Stimulated activated CD4-positive, alpha-beta T cell treated with anti-CD3 and anti-CD28 coated beads, Interleukin-15, amount 100 ng/mL, for 1 hour (primary cell): ENCODE measurements around the gene COL4A4.
"Not testable (repeated sequence)": the region's sequence is repeated elsewhere in the genome, so short reads cannot be mapped to it uniquely, and the experiment has no call there.

Experiments
- DNase-seq, 2 donors: peaks; one replicate each; pipeline ENCODE4 v3.0.0-alpha.2; 2020; ENCODE audit warnings: low read depth in 1 of 2, low spot score in 1 of 2

Gene COL4A4

DNA sequence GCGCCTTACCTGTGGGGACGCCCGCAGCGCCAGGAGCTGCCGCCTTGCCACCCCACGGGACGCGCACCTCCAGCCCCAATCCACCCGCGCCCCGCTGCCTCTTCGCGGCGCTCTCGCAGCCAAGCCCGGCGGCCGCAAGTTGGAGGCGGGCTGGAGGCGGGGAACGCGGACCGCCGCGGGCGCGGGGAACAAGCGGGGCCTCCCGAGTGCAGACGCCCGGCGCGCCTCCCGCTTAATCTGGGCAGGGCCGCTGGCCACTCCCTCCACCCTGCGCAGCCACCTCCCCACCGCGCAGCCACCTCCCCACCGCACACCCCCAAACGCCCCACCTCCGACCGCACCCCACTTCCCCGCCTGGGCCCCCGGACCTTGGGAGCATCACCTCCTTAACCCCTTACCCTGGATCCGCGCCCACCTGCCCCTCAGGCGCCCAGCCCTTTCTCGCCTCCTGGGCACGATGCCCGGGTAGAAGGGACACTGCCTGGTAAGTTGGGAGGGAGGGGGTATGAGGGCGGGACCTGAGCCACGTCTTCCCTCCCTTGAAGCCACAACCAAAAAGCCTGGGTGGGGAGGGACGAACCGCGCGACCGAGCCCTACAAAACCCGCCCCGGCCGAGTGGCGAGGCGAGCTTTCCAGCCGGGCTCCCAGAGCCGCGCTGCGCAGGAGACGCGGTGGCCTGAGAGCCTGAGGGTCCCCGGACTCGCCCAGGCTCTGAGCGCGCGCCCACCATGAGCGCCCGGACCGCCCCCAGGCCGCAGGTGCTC, at the start of gene COL4A4, which contains the start of gene COL4A3:
Gene COL4A4 (minus strand): TSS at position 208 of the 765 bp plus-strand sequence. CDS start 16,722 bp downstream, outside the sequence.
Gene COL4A3 (plus strand): TSS at position 627 of the 765 bp plus-strand sequence. CDS start 103 bp downstream, at position 730.
- no peak for DNase-seq

DNA sequence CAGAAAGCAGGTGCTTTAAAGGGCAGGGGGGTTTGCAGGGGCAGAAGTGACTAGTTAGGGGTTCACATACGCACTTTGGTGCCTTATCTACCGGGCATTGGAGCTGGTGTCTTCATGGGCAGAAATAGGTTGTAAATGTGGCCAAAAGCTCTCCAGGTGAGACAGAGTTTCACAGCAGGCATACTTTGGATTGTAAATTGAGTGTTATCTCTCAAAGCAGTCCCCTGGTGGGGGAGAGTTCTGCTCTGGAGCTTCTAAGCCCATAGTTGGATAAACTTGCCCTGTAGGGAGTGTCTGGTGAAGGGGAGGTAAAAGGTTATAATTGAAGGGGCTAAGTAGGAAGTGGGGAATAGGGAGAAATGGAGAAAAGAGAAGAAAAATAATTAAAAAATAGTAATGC, 43.6 kb upstream of the COL4A4 start:
- no peak for DNase-seq

DNA sequence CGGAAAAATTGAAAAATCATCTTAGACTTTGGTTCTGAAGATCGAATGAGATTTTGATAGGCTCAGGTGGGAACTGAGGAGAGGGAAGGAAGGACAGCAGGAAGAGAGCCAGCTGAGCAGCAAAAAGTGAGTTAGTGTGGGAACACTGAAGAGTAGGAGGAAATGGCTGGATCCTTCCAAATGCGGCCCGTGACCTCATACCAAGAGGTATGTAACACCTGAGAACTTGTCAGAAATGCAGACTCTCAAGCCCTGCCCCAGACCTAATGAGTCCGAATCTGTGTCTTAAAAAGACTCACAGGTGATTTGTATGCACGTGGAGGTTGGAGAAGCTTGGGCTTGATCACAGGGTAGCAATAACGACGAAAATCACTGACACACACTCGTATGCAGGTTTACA, 42.4 kb upstream of the COL4A4 start:
- DNase-seq, result no peak

DNA sequence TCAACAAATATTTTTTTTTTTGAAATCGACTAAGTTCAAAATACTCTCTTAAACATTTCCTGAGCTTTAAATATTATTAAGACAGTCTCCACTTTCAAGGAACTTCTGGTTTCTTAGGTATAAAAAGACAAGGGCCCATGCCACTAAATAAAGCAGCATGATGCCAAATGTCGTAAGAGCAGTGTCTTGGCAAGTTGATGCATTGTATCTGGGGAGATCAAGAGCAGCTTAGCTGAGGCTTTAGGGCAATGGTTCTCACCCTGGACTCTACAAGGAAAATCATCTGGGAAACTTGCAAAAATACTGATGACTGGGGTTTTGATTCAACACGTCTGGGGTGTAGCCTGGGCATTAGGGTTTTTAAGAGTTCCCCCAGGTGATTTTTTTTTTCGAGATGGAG, 41.7 kb upstream of the COL4A4 start:
- DNase-seq, result no peak

DNA sequence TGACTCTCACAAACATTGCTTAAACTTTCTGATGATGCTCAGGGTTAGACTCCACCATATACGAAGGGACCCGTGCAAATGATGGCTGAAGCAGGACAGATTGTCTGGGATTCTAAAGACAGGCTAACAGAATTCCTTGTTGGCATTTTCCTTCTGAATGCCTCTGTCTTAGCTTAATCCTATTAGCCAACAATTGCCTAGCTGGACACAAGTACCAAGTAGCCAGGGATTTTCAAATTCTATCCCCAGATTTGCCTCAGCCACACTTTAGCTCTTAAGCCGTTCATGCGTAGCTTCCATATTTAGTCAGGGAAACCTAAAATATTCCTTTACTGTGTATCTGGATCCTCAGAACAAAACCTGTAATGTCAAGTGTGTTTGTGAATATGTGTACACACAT, 40.4 kb upstream of the COL4A4 start:
- no peak for DNase-seq

DNA sequence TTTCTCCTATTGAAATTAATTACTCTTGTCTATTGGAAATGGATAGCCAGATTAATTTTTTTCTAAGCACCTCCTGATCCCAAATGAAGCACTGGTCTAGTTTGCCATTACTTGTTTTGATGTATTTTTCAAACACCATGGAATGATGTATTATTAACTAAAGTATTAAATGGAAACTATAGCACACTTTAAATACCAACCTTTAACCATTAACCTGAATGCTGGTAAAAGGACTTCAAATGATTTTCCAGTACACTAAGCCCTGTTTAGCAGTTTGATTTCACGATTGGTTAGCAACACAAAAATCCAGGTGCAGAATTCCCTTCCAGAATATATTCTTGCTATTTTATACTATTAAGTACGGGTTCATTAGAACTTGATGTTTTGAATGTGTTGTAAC, 37.8 kb upstream of the COL4A4 start:
- DNase-seq, result no peak

DNA sequence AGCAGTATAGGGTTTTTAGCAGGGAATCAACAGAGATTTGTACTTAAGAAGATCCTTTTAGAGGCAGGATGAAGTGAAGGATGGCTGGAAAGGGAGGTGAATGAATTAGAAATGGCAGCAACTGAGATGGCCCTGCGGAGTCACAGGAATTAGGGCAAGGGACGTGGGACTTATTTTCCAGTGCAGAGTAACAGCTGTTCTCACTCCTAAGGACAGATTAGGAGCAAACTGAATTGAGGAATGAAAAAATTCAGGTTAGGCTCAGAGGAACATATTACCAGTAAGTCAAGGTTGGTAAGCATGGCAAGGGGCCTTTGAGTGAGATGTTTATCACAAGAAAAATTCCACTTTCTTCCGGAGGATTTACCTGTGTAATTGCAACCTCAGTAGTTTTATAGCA, 34.9 kb upstream of the COL4A4 start:
- no peak for DNase-seq

DNA sequence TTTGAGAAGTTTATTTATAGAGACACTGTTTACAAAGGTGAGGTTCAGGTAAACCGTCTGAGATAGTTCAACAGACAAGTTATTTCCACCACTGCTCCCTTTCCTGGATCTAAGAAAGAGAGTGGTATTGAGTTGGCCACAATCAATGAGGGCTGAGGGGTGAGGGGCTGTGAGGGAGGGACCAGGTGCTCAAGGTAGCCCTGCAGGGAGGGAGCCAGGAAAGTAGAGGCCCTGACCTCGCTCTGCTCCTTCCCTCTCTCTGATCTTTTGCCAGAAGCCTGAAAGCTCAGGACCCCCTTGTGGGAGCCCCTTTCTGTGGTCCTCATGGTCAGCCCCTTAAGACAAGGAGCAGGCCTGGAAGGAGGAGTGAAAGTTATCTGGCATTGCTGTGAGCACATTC, 30.2 kb upstream of the COL4A4 start:
- no peak for DNase-seq

DNA sequence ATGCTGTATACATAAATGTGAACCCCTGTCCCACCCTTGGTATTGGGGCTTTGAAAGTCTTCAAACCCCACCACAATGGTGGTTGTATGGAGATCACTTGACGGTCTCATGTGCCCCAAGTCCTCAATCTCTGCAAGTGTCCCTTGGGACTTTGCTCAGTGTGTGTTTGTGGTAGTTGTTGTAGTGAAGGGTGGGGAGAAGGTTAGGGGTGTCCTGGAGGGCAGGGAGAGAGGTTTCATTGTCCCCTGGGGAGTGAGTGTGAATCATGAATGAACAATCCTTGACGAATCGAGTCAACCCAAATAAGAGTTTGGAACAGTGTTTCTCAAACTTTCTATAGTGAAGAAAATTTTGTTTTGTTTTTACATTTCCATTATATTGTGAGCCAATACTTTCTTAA, 28.5 kb upstream of the COL4A4 start:
- no peak for DNase-seq

DNA sequence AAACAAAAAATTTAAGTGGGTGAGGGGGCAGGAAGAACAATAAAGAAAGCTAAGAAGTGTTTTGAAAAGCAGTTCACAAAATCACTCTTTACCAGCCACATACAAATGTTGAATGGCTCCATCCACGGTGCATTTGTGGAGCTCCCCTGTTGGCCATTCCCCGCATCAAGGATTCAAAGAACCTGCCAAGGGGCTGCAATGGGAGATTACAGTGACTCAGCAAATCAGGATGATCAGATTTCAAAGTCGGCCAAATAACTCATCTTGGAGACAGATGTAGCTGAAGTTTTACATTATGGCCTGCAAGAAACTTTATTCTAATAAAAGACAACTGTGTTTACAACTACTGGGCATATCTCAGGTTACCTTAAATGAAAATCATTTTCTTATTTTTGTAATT, 27.4 kb upstream of the COL4A4 start:
- no peak for DNase-seq

DNA sequence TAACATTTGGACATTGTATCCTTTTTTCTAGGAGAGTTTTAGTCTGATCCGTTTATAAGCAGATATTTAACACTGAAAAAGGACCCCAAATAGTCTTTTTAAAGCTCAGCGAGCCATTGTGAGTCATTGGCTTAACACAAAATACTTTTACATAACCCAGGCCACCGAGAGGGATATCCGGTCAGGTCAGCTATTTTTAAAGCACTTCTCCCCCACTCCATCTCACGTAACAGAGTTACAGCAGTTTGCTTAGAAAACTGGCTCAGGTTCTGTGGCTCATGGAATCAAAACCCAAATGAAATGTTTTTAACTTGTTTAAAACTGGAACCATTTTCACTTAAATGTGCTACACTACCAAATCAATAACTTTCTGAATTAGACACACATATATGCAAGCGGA, 24.3 kb upstream of the COL4A4 start:
- DNase-seq, result no peak

DNA sequence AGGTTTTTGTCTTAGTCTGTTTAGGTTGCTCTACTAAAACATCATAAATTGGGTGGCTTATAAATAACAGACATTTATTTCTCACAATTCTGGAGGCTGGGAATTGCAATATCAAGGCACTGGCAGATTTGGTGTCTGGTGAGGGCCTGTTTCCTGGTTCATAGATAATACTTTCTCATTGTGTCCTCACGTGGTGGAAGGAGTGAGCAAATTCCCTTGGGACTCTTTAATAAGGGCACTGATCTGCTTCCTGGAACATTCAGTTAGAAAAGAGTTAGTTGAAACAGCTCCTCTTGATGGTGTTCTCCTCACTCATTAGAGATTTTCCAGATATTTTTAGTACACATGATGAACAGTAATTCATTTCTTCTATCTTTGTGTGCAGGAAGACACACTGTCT, 22.7 kb upstream of the COL4A4 start:
- DNase-seq, result no peak

DNA sequence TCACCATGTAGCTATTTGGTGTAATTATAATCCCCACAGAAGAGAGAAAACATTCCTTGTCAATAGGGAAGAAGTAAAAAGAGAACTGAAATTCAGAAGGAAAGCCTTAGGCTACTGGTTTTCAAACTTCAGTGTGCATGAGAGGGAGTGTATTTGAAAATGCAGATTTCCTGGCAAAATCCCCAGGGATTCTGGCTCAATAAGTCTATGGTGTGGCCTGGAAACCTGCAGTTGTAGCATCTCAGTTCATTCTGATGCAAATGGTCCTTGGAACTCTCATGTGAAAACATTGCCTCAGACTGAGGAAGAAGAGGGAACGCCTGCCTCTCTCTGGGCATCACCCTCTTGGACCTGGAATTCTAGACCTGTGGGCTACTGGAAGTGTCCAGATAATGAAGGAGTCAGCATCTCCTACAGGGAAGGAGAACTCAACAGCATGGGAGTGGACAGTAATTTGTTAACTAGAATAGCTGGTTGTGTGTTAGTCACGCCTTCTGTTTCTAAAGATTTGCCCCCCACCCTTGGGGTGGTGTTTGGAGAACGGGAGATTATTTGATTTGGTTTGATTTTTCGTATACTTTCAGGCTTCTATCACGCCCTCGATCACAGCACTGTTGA, 21.7 kb upstream of the COL4A4 start:
- no peak for DNase-seq

DNA sequence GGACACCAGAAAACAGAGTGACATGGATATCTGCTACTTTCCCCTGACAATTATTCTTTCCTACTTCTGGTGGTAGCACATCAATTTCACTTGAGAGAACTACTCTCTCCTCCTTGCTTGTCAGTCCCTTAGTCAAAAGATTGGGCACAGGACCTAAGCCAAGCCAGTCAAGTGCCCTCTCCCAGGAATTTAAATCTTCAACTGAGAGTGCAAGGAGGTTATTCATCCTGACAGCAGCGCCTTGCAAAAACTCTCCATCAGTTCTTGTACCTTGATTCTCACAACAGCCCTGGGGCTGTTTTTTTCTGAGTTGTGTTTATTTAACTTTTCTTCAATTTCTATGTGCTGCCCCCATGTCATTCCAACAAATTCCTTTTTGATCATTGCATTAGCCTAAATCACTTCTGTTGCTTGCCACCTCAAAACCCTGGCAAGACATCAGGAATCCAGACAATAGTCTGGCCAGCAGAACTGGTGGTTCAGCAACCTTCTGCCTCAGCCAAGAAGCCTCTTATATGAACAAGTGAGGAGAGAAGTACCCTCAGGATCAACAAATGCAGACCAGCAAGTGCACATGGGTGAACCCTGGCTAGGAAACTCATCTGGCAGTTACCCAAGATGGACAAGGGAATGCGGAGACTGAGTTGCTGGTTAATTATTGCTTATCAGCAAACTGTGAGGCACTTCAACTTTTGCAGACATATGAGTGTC, 19.8 kb upstream of the COL4A4 start:
- no peak for DNase-seq

DNA sequence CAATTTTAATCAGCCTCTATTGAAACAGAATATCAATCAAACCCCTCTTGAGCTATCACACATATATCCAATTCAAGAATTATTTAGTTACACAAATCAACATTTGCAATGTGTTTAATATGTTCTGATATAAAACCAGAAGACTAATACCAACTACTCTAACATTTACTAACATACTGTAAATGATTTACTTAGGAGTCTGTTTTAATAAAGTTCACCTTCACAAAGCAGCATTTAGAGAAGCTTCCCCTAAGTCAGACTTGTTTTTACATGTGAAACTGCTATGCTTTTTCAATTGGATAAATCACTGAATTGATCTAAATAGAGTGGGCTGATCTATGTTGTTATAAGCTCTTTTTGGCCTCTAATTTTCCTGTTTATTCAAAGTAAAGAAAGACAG, 18.8 kb upstream of the COL4A4 start:
- DNase-seq, result no peak

DNA sequence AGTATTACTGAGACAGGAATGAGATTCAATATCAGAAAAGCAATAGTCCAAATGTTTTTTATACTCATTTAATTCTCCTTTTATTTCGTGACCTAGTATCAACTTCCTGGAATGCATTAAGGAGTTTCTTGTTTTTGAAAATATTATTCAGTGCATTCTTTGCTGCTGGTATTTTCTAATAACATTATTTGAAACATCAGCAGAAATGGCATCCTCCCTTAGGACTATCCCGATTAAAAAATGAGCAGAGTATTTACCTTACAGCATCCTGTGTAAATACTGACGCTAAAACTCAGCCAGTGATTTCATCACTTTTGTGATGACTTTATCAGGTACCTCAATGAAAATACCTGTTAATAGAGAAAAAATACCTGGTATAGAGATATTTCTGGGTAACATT, 16.8 kb upstream of the COL4A4 start:
- DNase-seq, result no peak

DNA sequence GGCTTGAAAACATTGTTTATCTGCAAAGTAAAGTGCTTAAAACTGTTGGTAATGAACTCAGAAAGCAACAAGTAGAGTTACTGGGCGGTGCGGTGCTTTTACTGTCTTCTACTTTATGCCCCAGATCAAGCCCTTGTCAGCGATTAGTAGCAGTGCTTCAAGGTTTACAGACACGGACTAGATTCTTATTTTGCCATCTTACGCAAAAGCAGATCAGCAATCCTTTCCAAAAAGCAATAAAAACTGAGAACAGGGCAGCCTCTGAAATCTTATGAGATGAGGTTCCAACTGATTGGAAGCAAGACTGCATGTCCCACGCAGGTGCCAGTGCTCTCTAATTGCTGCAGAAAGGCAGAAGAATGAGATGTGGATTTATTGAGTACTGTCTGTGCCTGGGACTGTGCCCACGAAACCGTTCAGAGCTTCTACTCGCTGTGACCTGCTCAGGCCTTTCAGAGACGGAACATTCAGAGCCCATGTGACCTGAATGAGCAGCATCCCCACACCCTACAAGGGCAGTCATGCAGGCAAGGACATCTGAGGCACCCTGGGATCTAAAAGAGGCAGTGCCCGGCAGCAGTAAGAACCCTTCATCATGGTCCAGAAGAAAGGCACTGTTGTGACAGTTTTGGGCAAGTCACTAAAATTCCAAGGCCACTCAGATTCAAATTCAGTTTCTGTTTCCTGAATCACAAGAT, 16.1 kb upstream of the COL4A4 start:
- DNase-seq, result no peak

DNA sequence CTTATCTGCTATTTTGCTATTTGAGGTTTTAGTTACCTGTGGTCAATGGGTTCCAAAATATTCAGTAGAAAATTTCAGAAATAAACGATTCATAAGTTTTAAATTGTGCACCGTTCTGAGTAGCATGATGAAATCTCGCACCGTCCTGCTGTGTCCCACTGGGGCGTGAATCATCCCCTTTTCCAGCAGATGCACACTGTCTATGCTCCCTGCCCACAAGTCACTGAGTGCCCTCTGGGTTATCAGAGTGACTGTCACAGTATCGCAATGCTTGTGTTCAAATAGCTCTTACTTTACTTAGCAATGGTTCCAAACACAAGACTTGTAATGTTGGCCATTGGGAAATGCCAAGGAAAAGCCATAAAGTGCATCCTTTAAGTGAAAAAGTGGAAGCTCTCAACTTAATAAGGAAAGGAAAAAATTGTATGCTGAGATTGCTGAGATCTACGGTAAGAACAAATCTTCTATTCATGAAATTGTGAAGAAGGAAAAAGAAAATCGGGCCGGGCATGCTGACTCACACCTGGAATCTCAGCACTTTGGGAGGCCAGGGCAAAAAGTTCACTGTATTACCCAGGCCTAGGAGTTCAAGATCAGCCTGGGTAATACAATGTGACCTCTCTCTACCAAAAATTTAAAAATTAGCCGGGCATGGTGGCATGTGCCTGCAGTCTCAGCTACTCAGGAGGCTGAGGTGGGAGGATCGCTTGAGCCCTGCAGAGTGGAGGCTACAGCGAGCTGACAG, 13.8 kb upstream of the COL4A4 start:
- DNase-seq, result no peak

DNA sequence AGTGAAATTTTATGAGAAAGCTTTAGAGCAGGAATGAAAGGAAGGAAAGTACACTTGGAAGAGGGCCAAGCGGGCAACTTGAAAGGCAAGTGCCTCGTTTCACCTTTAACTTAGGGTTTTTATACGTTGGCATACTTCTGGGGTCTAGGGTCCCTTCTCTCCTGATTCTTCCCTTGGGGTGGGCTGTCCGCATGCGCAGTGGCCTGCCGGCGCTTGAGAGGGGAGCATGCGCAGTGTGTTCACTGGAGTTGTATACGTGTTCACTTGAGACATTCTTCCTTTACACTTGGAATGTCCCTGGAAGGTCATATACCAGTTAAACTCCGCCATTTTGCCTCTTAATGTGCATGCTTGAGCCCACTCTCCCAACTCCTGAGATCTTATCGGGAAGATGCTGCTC, 7.8 kb upstream of the COL4A4 start:
- DNase-seq, result not testable (repeated sequence)

DNA sequence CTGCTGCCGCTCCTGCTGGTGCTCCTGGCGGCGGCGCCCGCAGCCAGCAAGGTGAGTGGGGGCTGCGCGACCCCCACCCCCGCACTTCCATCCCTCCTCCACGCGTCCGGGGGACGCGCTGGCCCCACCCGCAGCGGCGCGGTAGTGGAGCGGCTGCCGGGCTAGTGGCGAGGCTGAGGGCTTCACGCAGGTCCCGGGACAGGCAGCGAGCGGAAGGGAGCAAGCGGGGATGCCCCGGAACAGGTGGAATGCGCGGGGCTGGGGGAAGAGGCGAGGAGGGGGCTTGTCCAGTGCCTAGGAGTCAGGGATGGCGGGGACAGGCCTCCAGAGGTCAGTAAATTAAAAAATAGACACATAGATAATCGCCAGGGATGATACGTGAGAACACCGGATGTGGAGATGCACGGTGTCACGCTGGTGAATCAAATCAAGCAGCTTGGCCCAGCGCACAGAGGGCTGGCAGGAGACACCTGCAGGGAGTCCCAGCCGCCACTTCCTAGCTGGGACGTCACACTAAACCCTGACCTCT, 822 bp upstream of the COL4A4 start:
- DNase-seq, result no peak
